EH (cell line): ENCODE data around the gene SPRN.

ENCODE experiments used
- DNase-seq: peaks from one replicate; pipeline ENCODE4 v3.0.0-alpha.2; 2015; ENCODE audit warnings: low read depth

SPRN gene

GRCh38 chr10:133405844-133406527, 18.4 kb downstream of the SPRN start:
- peak; percentile 77 for DNase-seq

- DNase-seq = peak; percentile 64
These were observed 19.2 kb downstream of the SPRN start for GRCh38 chr10:133405272-133405671.

GRCh38 chr10:133403784-133404183, 20.6 kb downstream of the SPRN start:
- DNase-seq = no peak

- no peak for DNase-seq
These were observed 21.1 kb downstream of the SPRN start for GRCh38 chr10:133403359-133403758.

- DNase-seq = no peak
These were observed 22.3 kb downstream of the SPRN start for GRCh38 chr10:133401981-133402725.

- DNase-seq = no peak
These were observed 22.9 kb downstream of the SPRN start for GRCh38 chr10:133401500-133401899.

- DNase-seq = no peak
These were observed 23.6 kb downstream of the SPRN start for GRCh38 chr10:133400624-133401424.

GRCh38 chr10:133399123-133399601, 25.3 kb downstream of the SPRN start:
- no peak for DNase-seq

- DNase-seq = no peak
These were observed 26.5 kb downstream of the SPRN start for GRCh38 chr10:133397938-133398337.

- no peak for DNase-seq
These were observed 28.3 kb downstream of the SPRN start for GRCh38 chr10:133396035-133396624.

GRCh38 chr10:133394801-133395221, 29.6 kb downstream of the SPRN start:
- DNase-seq = no peak

- DNase-seq = peak; percentile 92
These were observed 30.3 kb downstream of the SPRN start, which contains the start of gene MTG1 for GRCh38 chr10:133394064-133394663. Gene MTG1, plus strand, starts transcription at chr10:133394157. Its CDS starts 64 bp downstream, at chr10:133394221.

GRCh38 chr10:133393401-133394063, 30.9 kb downstream of the SPRN start:
- DNase-seq = no peak

- DNase-seq = no peak
These were observed 32.5 kb downstream of the SPRN start for GRCh38 chr10:133391761-133392518.

- DNase-seq = no peak
These were observed 33.2 kb downstream of the SPRN start for GRCh38 chr10:133391249-133391635.

GRCh38 chr10:133390597-133391248, 33.7 kb downstream of the SPRN start:
- DNase-seq = no peak

GRCh38 chr10:133388973-133389818, 35.2 kb downstream of the SPRN start:
- DNase-seq = no peak

- DNase-seq = no peak
These were observed 36.0 kb downstream of the SPRN start for GRCh38 chr10:133388236-133388972.
